Vagina (tissue), 2 donors: ENCODE data around the gene DDHD1. TPM values are rescaled to one million over a fixed set of nuclear protein-coding genes. Genes with fewer than 3 reads are reported as not detected.

Source experiments
- DNase-seq, 2 donors: peaks; one replicate each; pipeline ENCODE4 v3.0.0-alpha.2; 2017; ENCODE audit errors: extremely low spot score in 2 of 2
- H3K27ac ChIP-seq: fragments of 200-600 bp; sonication (generic); one replicate; pipeline ENCODE4 v1.5.1; 2019
- H3K27me3 ChIP-seq: fragments of 200-600 bp; sonication (generic); one replicate; pipeline ENCODE4 v1.5.1; 2019
- H3K36me3 ChIP-seq, 2 donors: fragments of 200-600 bp; sonication (generic); one replicate each; pipeline ENCODE4 v1.5.1; 2017 to 2019
- H3K4me1 ChIP-seq: fragments of 200-600 bp; sonication (generic); one replicate; pipeline ENCODE4 v1.5.1; 2019
- H3K4me3 ChIP-seq, 2 donors: fragments of 200-600 bp; sonication (generic); 1 replicate in 1 of 2; 2 replicates in 1 of 2; pipeline ENCODE4 v1.5.1; 2016 to 2019
- H3K9me3 ChIP-seq: fragments of 200-600 bp; sonication (generic); one replicate; pipeline ENCODE4 v1.5.1; 2019
- POLR2A ChIP-seq, 2 donors: fragments of 450-650 bp; IDR thresholded peaks; one replicate each; pipeline ENCODE4 v1.6.1; 2017; ENCODE audit warnings: antibody characterized with exemption in 2 of 2, mild to moderate bottlenecking in 2 of 2, moderate library complexity in 2 of 2
- POLR2AphosphoS5 ChIP-seq, 2 donors: sonication (generic); formaldehyde crosslinking; IDR thresholded peaks; one replicate each; pipeline ENCODE4 v1.9.0; 2017; ENCODE audit warnings: antibody characterized with exemption in 2 of 2, mild to moderate bottlenecking in 2 of 2, low read depth in 1 of 2; ENCODE audit not compliant: insufficient read depth in 1 of 2
- intact Hi-C: fragments of 100-400 bp; cut with DNase I; formaldehyde crosslinking; loops from one replicate; pipeline ENCODE4 v1.15.1; 2023
- total RNA-seq: library from RNA; depleted of rRNA; stranded (reverse); fragments of >200 nt; gene quantifications from one replicate; pipeline ENCODE4 v1.2.3, GENCODE V29; 2016
- TF ChIP-seq, protein P1 (sequence below), 3 experiments: fragments of 450-650 bp in 2 of 3; fragments of 200-600 bp in 1 of 3; sonication (generic) in 1 of 3; IDR thresholded peaks; one replicate each; pipeline ENCODE4 v1.5.1; 2017 to 2019; ENCODE audit warnings: antibody characterized with exemption in 3 of 3, mild to moderate bottlenecking in 2 of 3, moderate library complexity in 2 of 3

The DDHD1 gene
- total RNA-seq, 1 donor from 2014 or later = 17.4 TPM

GRCh38 chr14:53109105-53110041 is 43.8 kb downstream of the DDHD1 start:
- TF ChIP-seq, protein P1, sequence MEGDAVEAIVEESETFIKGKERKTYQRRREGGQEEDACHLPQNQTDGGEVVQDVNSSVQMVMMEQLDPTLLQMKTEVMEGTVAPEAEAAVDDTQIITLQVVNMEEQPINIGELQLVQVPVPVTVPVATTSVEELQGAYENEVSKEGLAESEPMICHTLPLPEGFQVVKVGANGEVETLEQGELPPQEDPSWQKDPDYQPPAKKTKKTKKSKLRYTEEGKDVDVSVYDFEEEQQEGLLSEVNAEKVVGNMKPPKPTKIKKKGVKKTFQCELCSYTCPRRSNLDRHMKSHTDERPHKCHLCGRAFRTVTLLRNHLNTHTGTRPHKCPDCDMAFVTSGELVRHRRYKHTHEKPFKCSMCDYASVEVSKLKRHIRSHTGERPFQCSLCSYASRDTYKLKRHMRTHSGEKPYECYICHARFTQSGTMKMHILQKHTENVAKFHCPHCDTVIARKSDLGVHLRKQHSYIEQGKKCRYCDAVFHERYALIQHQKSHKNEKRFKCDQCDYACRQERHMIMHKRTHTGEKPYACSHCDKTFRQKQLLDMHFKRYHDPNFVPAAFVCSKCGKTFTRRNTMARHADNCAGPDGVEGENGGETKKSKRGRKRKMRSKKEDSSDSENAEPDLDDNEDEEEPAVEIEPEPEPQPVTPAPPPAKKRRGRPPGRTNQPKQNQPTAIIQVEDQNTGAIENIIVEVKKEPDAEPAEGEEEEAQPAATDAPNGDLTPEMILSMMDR (IDR thresholded peaks at IDR 0.05) = no peak
- TF ChIP-seq POLR2AphosphoS5 (IDR thresholded peaks at IDR 0.05; ENCODE audit: insufficient read depth in 1 of 2, low read depth in 1 of 2) = no peak
- no peak for TF ChIP-seq POLR2A (IDR thresholded peaks at IDR 0.05)
- DNase-seq = no peak
- no peak overlapping the region for H3K27ac ChIP-seq
- no peaks in the 10 kb centered on the region for H3K27me3 ChIP-seq
- intact Hi-C loops = no loop called here
- H3K4me3 ChIP-seq = peak overlapping the region in 1 of 2 donors; percentile 3
- no peaks in the 10 kb centered on the region for H3K36me3 ChIP-seq
- H3K9me3 ChIP-seq = no peaks in the 10 kb centered on the region
- H3K4me1 ChIP-seq = no peaks in the 10 kb centered on the region

DNA sequence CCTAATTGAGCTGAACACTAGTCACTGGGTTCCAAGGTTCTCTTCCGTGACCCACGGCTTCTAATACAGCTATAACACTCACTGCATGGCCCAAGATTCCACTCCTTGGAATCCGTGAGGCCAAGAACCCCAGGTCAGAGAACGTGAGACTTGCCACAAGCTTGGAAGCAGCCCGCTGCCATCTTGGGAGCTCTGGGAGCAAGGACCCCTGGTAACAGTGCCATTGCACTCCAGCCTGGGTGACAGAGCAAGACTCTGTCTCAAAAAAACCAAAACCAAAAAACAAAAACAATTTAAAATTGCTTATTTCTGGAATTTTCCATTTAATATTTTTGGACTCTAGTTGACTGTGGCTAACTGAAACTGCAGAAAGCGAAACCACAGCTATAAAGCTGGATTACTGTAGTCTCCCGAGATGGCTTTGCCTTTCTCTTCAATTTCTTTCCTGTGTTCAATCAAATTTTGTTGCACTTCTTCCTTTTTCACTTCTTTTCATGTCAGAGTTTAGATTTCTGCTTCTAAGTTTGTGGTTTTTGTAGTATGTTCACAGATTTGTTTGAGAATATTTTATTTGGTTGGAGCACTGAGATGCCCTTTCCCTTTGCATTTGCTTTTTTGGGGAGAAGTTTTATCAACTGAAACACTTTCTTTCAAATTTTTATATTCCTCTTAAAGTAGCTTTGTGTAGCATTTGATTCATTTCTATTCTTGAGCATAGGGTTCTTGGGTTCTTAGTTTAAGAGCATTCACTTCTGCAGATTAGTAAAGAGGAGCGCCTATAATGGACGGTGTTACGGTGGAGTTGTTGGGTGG is 44.6 kb downstream of the DDHD1 start:
- TF ChIP-seq, protein P1 (IDR thresholded peaks at IDR 0.05) = no peak
- TF ChIP-seq POLR2AphosphoS5 (IDR thresholded peaks at IDR 0.05; ENCODE audit: insufficient read depth in 1 of 2, low read depth in 1 of 2) (no peak), POLR2A (IDR thresholded peaks at IDR 0.05) (no peak)
- no peak for DNase-seq
- Histone ChIP-seq H3K27me3 (no peaks in the 10 kb centered on the region), H3K9me3 (no peaks in the 10 kb centered on the region), H3K4me1 (no peaks in the 10 kb centered on the region), H3K4me3 (peak overlapping the region in 1 of 2 donors; percentile 3), H3K36me3 (no peaks in the 10 kb centered on the region), H3K27ac (no peak overlapping the region)
- intact Hi-C loops = no loop called here

GRCh38 chr14:53106768-53107167 is 46.4 kb downstream of the DDHD1 start:
- Histone ChIP-seq H3K36me3 (no peaks in the 10 kb centered on the region), H3K27me3 (no peaks in the 10 kb centered on the region), H3K27ac (no peak overlapping the region), H3K4me1 (no peaks in the 10 kb centered on the region), H3K4me3 (no peak overlapping the region), H3K9me3 (no peaks in the 10 kb centered on the region)
- no peak for TF ChIP-seq POLR2AphosphoS5 (IDR thresholded peaks at IDR 0.05; ENCODE audit: insufficient read depth in 1 of 2, low read depth in 1 of 2)
- TF ChIP-seq, protein P1 (IDR thresholded peaks at IDR 0.05) = no peak
- TF ChIP-seq POLR2A (IDR thresholded peaks at IDR 0.05) = no peak
- intact Hi-C loops = no loop called here
- DNase-seq = no peak

GRCh38 chr14:53103636-53104340 is 49.3 kb downstream of the DDHD1 start:
- intact Hi-C loops = no loop called here
- no peak for DNase-seq

More at GRCh38 chr14:53103636-53104340, 49.3 kb downstream of the DDHD1 start:
- no peak for TF ChIP-seq POLR2A (IDR thresholded peaks at IDR 0.05)
- TF ChIP-seq POLR2AphosphoS5 (IDR thresholded peaks at IDR 0.05; ENCODE audit: insufficient read depth in 1 of 2, low read depth in 1 of 2) = no peak
- TF ChIP-seq, protein P1 (IDR thresholded peaks at IDR 0.05) = no peak
- H3K36me3 ChIP-seq = no peaks in the 10 kb centered on the region
- H3K27ac ChIP-seq = no peak overlapping the region
- no peaks in the 10 kb centered on the region for H3K9me3 ChIP-seq
- no peak overlapping the region for H3K4me3 ChIP-seq
- H3K4me1 ChIP-seq = no peaks in the 10 kb centered on the region
- no peaks in the 10 kb centered on the region for H3K27me3 ChIP-seq
